HepG2 (cell line): ENCODE measurements around the gene LMNTD1.

Experiments
- ZBTB21 ChIP-seq: sonication (generic); formaldehyde crosslinking; IDR thresholded peaks from 2 replicates; pipeline ENCODE4 v1.4.0; 2020; ENCODE audit warnings: missing genetic modification reagents
- ZEB1 ChIP-seq: IDR thresholded peaks from 2 replicates; pipeline ENCODE4 v1.6.1; 2012; ENCODE audit warnings: mild to moderate bottlenecking, low read depth, inconsistent platforms; ENCODE audit not compliant: insufficient replicate concordance

- TF ChIP-seq ZBTB21 (CRISPR knock-in tag) (no peak), ZEB1 (no peak)
These were observed 117.7 kb downstream of the LMNTD1 start for GRCh38 chr12:25435431-25435830.
